B cell (primary cell): ENCODE results near the gene PTRH1.

Experiments
- EZH2 ChIP-seq: IDR thresholded peaks from 2 replicates; pipeline ENCODE4 v1.6.1; 2012; ENCODE audit warnings: borderline replicate concordance, low read depth, mild to moderate bottlenecking, moderate library complexity, low read length; ENCODE audit not compliant: insufficient read depth, poor library complexity, severe bottlenecking
- TF ChIP-seq, protein P1 (sequence below): fragments of 200-600 bp; IDR thresholded peaks from one replicate; pipeline ENCODE4 v1.8.0; 2022; ENCODE audit warnings: antibody characterized with exemption, mild to moderate bottlenecking

DNA sequence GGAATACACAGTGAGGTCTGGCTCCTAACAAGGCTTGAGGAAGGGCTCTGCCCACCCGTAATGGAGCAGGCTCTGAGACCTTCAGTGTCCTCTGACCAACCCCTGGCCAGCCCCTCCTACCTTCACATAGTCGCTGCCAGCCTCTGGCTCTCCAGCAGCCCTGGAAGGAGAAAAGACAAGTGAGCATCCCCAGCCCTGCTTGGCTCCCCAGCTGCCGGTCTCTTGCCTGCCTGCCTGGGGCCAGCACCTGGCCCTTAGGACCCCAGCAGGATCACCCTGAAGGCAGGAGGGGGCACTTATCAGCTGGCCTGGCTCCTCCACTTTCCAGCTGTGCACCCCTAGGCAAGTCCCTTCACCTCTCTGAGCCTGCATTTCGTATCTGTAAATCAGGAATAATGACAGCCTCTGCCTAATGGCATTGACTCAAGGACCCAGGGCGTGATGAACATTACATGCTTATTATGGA, 46.1 kb upstream of the PTRH1 start:
- TF ChIP-seq, protein P1, sequence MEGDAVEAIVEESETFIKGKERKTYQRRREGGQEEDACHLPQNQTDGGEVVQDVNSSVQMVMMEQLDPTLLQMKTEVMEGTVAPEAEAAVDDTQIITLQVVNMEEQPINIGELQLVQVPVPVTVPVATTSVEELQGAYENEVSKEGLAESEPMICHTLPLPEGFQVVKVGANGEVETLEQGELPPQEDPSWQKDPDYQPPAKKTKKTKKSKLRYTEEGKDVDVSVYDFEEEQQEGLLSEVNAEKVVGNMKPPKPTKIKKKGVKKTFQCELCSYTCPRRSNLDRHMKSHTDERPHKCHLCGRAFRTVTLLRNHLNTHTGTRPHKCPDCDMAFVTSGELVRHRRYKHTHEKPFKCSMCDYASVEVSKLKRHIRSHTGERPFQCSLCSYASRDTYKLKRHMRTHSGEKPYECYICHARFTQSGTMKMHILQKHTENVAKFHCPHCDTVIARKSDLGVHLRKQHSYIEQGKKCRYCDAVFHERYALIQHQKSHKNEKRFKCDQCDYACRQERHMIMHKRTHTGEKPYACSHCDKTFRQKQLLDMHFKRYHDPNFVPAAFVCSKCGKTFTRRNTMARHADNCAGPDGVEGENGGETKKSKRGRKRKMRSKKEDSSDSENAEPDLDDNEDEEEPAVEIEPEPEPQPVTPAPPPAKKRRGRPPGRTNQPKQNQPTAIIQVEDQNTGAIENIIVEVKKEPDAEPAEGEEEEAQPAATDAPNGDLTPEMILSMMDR, result no peak
- no peak for TF ChIP-seq EZH2
